WERI-Rb-1 (cell line): ENCODE data around the gene SELENBP1.

ENCODE experiments used
- DNase-seq: peaks from one replicate; pipeline ENCODE4 v3.0.0-alpha.2; 2020
- H3K27ac ChIP-seq: fragments of 250-450 bp; sonication (Bioruptor Pico); 2 replicates; pipeline ENCODE4 v1.5.1; 2020; ENCODE audit warnings: mild to moderate bottlenecking, moderate library complexity
- H3K27me3 ChIP-seq: fragments of 250-450 bp; sonication (Bioruptor Pico); 2 replicates; pipeline ENCODE4 v1.5.1; 2021; ENCODE audit warnings: mild to moderate bottlenecking, low read depth, moderate library complexity; ENCODE audit not compliant: insufficient read depth, severe bottlenecking
- H3K36me3 ChIP-seq: fragments of 250-450 bp; sonication (Bioruptor Pico); 2 replicates; pipeline ENCODE4 v1.5.1; 2020; ENCODE audit warnings: mild to moderate bottlenecking, moderate library complexity
- H3K4me3 ChIP-seq: 2 replicates; pipeline ENCODE4 v1.5.1; 2011; ENCODE audit warnings: low read depth, mild to moderate bottlenecking, control low read depth, low read length
- H3K9me3 ChIP-seq: fragments of 250-450 bp; sonication (Bioruptor Pico); 2 replicates; pipeline ENCODE4 v1.5.1; 2021; ENCODE audit warnings: mild to moderate bottlenecking, moderate library complexity; ENCODE audit not compliant: severe bottlenecking
- CTCF ChIP-seq: IDR thresholded peaks from 2 replicates; pipeline ENCODE4 v1.5.1; 2011; ENCODE audit warnings: low read depth, mild to moderate bottlenecking, control low read depth, inconsistent platforms, low read length

The SELENBP1 gene

GRCh38 chr1:151347523-151348246 is 24.8 kb downstream of the SELENBP1 start:
- peaks cover 18% of the 10 kb centered on the region for H3K9me3 ChIP-seq
- H3K36me3 ChIP-seq: peaks cover 30% of the 10 kb centered on the region

GRCh38 chr1:151346769-151347522 is 25.6 kb downstream of the SELENBP1 start, which contains the start of gene RFX5:
Gene RFX5 (minus strand): TSS chr1:151347252. CDS start chr1:151346320, 932 bp downstream.
- H3K4me3 ChIP-seq: peak within 1 kb of the TSS; percentile 74
- TF ChIP-seq CTCF: no peak
- H3K9me3 ChIP-seq: peaks cover 12% of the 10 kb centered on the region
- no peaks in the 10 kb centered on the region for H3K27me3 ChIP-seq
- peak within 1 kb of the TSS; percentile 94 for H3K27ac ChIP-seq
- H3K36me3 ChIP-seq: peaks cover 37% of the 10 kb centered on the region
- DNase-seq: peak; percentile 100

More at GRCh38 chr1:151347523-151348246, 24.8 kb downstream of the SELENBP1 start:
- DNase-seq: no peak
- peak overlapping the region; percentile 74 for H3K4me3 ChIP-seq
- H3K27ac ChIP-seq: peak overlapping the region; percentile 94
- TF ChIP-seq CTCF: no peak
- no peaks in the 10 kb centered on the region for H3K27me3 ChIP-seq

- TF ChIP-seq CTCF: no peak
- H3K4me3 ChIP-seq: peak overlapping the region; percentile 74
- peaks cover 40% of the 10 kb centered on the region for H3K36me3 ChIP-seq
- peaks cover 5% of the 10 kb centered on the region for H3K9me3 ChIP-seq
- peak overlapping the region; percentile 94 for H3K27ac ChIP-seq
- no peak for DNase-seq
- H3K27me3 ChIP-seq: no peaks in the 10 kb centered on the region
Observed at GRCh38 chr1:151346082-151346768, 26.3 kb downstream of the SELENBP1 start.

GRCh38 chr1:151344291-151344690 is 28.2 kb downstream of the SELENBP1 start:
- H3K9me3 ChIP-seq: no peaks in the 10 kb centered on the region
- no peak overlapping the region for H3K27ac ChIP-seq
- peaks cover 40% of the 10 kb centered on the region for H3K36me3 ChIP-seq
- no peak overlapping the region for H3K4me3 ChIP-seq
- no peak for TF ChIP-seq CTCF
- H3K27me3 ChIP-seq: no peaks in the 10 kb centered on the region
- no peak for DNase-seq

GRCh38 chr1:151343587-151343986 is 28.9 kb downstream of the SELENBP1 start:
- Histone ChIP-seq H3K27me3 (no peaks in the 10 kb centered on the region), H3K27ac (no peak overlapping the region), H3K36me3 (peaks cover 40% of the 10 kb centered on the region), H3K4me3 (no peak overlapping the region), H3K9me3 (no peaks in the 10 kb centered on the region)
- TF ChIP-seq CTCF: no peak
- no peak for DNase-seq
